Fibroblast of lung (primary cell): ENCODE measurements around the gene HIPK4. TPM values are rescaled to one million over a fixed set of nuclear protein-coding genes. Genes with fewer than 3 reads are reported as not detected.
"Not testable (repeated sequence)": the region's sequence is repeated elsewhere in the genome, so short reads cannot be mapped to it uniquely, and the experiment has no call there.

ENCODE experiments used
- DNase-seq, 2 donors: peaks; one replicate each; pipeline versions ENCODE4 v3.0.0 to v3.0.0-alpha.2; 2010; ENCODE audit warnings: low read depth in 2 of 2
- H2AFZ ChIP-seq: 2 replicates; pipeline ENCODE4 v1.5.1; 2012; ENCODE audit warnings: low read length, control low read depth, inconsistent platforms
- H3K27ac ChIP-seq: 2 replicates; pipeline ENCODE4 v1.5.1; 2011; ENCODE audit warnings: low read length, control low read depth; ENCODE audit not compliant: insufficient read depth
- H3K27me3 ChIP-seq: 2 replicates; pipeline ENCODE4 v1.5.1; 2011; ENCODE audit warnings: mild to moderate bottlenecking, low read length; ENCODE audit not compliant: control insufficient read depth, insufficient read depth
- H3K36me3 ChIP-seq: 2 replicates; pipeline ENCODE4 v1.5.1; 2011; ENCODE audit warnings: low read length; ENCODE audit not compliant: control insufficient read depth, insufficient read depth
- H3K4me1 ChIP-seq: 2 replicates; pipeline ENCODE4 v1.5.1; 2011; ENCODE audit warnings: low read length; ENCODE audit not compliant: control insufficient read depth, insufficient read depth; ENCODE audit errors: extremely low read depth
- H3K4me2 ChIP-seq: 2 replicates; pipeline ENCODE4 v1.5.1; 2011; ENCODE audit warnings: low read length, control low read depth; ENCODE audit not compliant: insufficient read depth; ENCODE audit errors: extremely low read depth
- H3K4me3 ChIP-seq, 4 experiments: fragments of 200-600 bp in 1 of 4; sonication (generic) in 1 of 4; replicated peaks in 1 of 4; 2 replicates each; pipeline ENCODE4 v1.5.1; 2011 to 2016; ENCODE audit warnings: low read length in 4 of 4, low read depth in 3 of 4, mild to moderate bottlenecking in 3 of 4, control low read depth in 2 of 4, inconsistent platforms in 1 of 4, mixed read lengths in 1 of 4; ENCODE audit not compliant: insufficient read depth in 1 of 4; ENCODE audit errors: control extremely low read depth in 1 of 4
- H3K79me2 ChIP-seq: 2 replicates; pipeline ENCODE4 v1.5.1; 2012; ENCODE audit warnings: mild to moderate bottlenecking, low read length, inconsistent platforms; ENCODE audit not compliant: control insufficient read depth, insufficient read depth
- H3K9ac ChIP-seq: 2 replicates; pipeline ENCODE4 v1.5.1; 2011; ENCODE audit warnings: mild to moderate bottlenecking, low read length, control low read depth; ENCODE audit not compliant: insufficient read depth
- H3K9me3 ChIP-seq: 2 replicates; pipeline ENCODE4 v1.5.1; 2012; ENCODE audit warnings: low read depth, low read length; ENCODE audit not compliant: control insufficient read depth, insufficient read depth
- H4K20me1 ChIP-seq: 2 replicates; pipeline ENCODE4 v1.5.1; 2011; ENCODE audit warnings: low read length; ENCODE audit not compliant: control insufficient read depth, insufficient read depth; ENCODE audit errors: extremely low read depth
- EZH2 ChIP-seq: IDR thresholded peaks from 2 replicates; pipeline ENCODE4 v1.5.1; 2012; ENCODE audit warnings: low read length, control low read depth, mild to moderate bottlenecking; ENCODE audit errors: missing control alignments
- polyA plus RNA-seq, 2 donors: library from polyadenylated mRNA; depleted of rRNA in 1 of 2; stranded (reverse) in 1 of 2; unstranded in 1 of 2; fragments of >200 nt; gene quantifications; 2 replicates each; pipeline ENCODE4 v1.2.1, GENCODE V29; 2011 to 2012; ENCODE audit warnings: missing spikeins in 1 of 2
- total RNA-seq: library from RNA; depleted of rRNA; stranded (reverse); fragments of >200 nt; gene quantifications from 2 replicates; pipeline ENCODE4 v1.2.1, GENCODE V29; 2014
- TF ChIP-seq, protein P1 (sequence below), 2 donors: IDR thresholded peaks in 1 of 2; conservative IDR thresholded peaks in 1 of 2; 1 replicate in 1 of 2; 2 replicates in 1 of 2; pipeline ENCODE4 v1.5.1; 2011 to 2012; ENCODE audit warnings: low read length in 2 of 2, control low read depth in 1 of 2, inconsistent platforms in 1 of 2, low read depth in 1 of 2, mild to moderate bottlenecking in 1 of 2

The HIPK4 gene
- total and polyA plus RNA-seq, 2 donors (not counting 1 experiment from before 2014, with no cell fraction given) = 0.05 to 0.17 TPM

DNA sequence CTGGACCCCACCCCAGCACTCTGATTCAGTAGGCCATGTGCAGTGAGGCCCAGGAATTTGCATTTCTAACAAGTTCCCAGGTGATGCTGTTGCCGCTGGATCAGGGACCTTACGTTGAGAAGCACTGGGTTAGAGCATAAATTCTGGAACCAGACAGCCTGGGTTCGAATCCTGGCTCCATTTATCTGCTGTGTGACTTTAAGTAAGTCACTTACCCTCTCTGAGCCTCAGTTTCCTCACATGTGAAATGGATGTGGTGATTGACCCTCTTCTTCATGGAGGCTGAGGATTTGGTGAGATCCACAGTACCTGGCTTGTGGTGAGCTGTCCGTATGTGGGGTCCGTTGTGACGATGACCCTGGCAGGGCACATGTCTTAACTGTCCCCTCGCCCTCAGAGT lies 15.9 kb downstream of the HIPK4 start:
- Histone ChIP-seq H3K9me3 (no peaks in the 10 kb centered on the region), H3K4me2 (no peak overlapping the region), H3K9ac (no peak overlapping the region), H4K20me1 (no peaks in the 10 kb centered on the region), H3K27ac (no peak overlapping the region), H3K4me1 (no peaks in the 10 kb centered on the region), H3K27me3 (no peaks in the 10 kb centered on the region), H2AFZ (no peak overlapping the region), H3K36me3 (peaks cover 6% of the 10 kb centered on the region), H3K79me2 (no peaks in the 10 kb centered on the region), H3K4me3 (no peak overlapping the region)
- DNase-seq = no peak
- TF ChIP-seq EZH2 = no peak
- TF ChIP-seq, protein P1, sequence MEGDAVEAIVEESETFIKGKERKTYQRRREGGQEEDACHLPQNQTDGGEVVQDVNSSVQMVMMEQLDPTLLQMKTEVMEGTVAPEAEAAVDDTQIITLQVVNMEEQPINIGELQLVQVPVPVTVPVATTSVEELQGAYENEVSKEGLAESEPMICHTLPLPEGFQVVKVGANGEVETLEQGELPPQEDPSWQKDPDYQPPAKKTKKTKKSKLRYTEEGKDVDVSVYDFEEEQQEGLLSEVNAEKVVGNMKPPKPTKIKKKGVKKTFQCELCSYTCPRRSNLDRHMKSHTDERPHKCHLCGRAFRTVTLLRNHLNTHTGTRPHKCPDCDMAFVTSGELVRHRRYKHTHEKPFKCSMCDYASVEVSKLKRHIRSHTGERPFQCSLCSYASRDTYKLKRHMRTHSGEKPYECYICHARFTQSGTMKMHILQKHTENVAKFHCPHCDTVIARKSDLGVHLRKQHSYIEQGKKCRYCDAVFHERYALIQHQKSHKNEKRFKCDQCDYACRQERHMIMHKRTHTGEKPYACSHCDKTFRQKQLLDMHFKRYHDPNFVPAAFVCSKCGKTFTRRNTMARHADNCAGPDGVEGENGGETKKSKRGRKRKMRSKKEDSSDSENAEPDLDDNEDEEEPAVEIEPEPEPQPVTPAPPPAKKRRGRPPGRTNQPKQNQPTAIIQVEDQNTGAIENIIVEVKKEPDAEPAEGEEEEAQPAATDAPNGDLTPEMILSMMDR (conservative IDR thresholded peaks at IDR 0.05 in 1 of 2, IDR thresholded peaks at IDR 0.05 in 1 of 2; ENCODE audit: low read depth in 1 of 2, low read length in 2 of 2) = no peak

DNA sequence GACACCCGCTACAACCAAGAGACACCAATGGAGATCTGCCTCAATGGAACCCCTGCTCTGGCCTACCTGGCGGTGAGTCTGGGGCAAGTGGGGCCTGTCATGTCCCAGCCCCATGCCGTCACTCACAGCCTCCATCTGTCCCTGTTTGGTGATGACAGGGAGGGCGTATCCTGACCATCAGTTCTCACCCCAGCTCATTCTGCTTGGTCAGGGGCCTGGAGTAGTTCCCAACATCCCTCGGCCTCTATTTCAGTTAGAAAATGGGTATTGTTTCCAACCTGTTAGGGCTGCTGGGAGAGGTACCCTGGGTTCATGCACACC lies 18.2 kb downstream of the HIPK4 start:
- H3K4me3 ChIP-seq = no peak overlapping the region
- DNase-seq = no peak
- no peak overlapping the region for H3K9ac ChIP-seq
- no peaks in the 10 kb centered on the region for H3K9me3 ChIP-seq
- H3K36me3 ChIP-seq = peaks cover 9% of the 10 kb centered on the region
- H3K4me2 ChIP-seq = no peak overlapping the region
- H3K79me2 ChIP-seq = no peaks in the 10 kb centered on the region
- H3K27me3 ChIP-seq = no peaks in the 10 kb centered on the region
- H2AFZ ChIP-seq = no peak overlapping the region
- no peaks in the 10 kb centered on the region for H4K20me1 ChIP-seq
- TF ChIP-seq, protein P1 (conservative IDR thresholded peaks at IDR 0.05 in 1 of 2, IDR thresholded peaks at IDR 0.05 in 1 of 2; ENCODE audit: low read depth in 1 of 2, low read length in 2 of 2) = no peak
- no peak for TF ChIP-seq EZH2
- H3K27ac ChIP-seq = no peak overlapping the region
- no peaks in the 10 kb centered on the region for H3K4me1 ChIP-seq

DNA sequence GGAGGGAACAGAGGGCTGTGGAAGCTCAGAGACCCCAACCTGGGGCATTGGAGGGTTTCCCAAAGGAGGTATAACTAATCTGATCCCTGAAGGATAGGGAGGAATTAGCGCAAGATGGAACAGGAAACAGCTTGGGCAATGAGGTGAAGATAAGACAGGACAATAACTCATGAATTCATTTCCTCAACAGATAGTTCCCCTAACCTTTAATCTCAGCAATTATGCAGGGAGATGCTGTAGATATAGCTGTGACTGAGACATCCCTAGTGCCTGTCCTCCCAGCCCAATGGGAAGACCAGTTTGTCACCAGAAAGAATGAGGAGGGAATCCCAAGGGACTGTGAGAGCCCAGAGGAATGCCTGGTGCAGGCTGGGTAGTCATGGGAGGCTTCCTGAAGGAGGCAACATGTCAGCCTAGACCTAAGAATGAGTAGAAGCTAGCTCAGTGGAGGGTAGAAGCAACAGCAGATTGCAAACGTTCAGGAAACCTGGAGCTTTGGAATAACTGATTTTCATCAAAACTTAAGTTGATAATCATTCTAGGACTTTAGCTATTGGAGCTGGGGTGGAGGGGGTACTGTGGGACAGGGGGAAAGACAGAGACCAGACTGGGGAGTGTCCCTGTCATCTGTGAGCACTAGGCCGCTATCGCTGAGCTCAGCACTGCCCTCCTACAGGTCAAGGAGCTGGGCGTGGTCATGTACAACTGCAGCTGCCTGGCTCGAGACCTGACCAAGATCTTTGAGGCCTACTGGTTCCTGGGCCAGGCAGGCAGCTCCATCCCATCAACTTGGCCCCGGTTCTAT lies 18.8 kb downstream of the HIPK4 start:
- Histone ChIP-seq H3K79me2 (no peaks in the 10 kb centered on the region), H2AFZ (no peak overlapping the region), H3K9me3 (no peaks in the 10 kb centered on the region), H3K4me1 (no peaks in the 10 kb centered on the region), H3K4me3 (no peak overlapping the region), H3K4me2 (no peak overlapping the region), H3K27ac (no peak overlapping the region), H4K20me1 (no peaks in the 10 kb centered on the region), H3K36me3 (peaks cover 9% of the 10 kb centered on the region), H3K9ac (no peak overlapping the region), H3K27me3 (no peaks in the 10 kb centered on the region)
- DNase-seq = no peak
- TF ChIP-seq EZH2 = no peak
- TF ChIP-seq, protein P1 (conservative IDR thresholded peaks at IDR 0.05 in 1 of 2, IDR thresholded peaks at IDR 0.05 in 1 of 2; ENCODE audit: low read depth in 1 of 2, low read length in 2 of 2) = no peak

DNA sequence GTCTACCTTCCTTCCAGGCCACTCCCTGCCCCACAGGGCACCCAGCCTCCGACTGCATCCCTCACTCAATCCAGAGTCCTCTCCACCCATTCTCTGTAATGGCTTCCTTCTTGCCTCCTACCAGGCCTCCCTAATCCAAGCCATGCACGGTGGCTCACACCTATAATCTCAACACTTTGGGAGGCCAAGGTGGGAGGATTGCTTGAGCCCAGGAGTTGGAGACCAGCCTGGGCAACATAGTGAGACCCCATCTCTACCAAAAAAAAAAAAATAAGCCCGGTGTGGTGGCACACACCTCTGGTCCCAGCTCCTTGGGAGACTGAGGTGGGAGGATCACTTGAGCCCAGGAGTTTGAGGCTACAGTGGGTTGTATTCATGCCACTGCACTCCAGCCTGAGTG lies 19.7 kb downstream of the HIPK4 start:
- not testable (repeated sequence) for H3K27me3 ChIP-seq, DNase-seq, H3K79me2 ChIP-seq, H4K20me1 ChIP-seq, H3K36me3 ChIP-seq, H3K4me1 ChIP-seq, H3K4me2 ChIP-seq, H3K9me3 ChIP-seq, H2AFZ ChIP-seq, H3K4me3 ChIP-seq, H3K9ac ChIP-seq, H3K27ac ChIP-seq
